SK-N-SH treated with all-trans-retinoic acid at 6 μM for 48 hours (cell line): ENCODE results near the gene GRIN2B.

Experiments
- ATAC-seq: fragments of 200-7000 bp; cut with Tn5 transposase; 3 replicates; pipeline ENCODE4 v1.9.1; 2020; ENCODE audit warnings: mild to moderate bottlenecking, moderate library complexity
- ARNTL ChIP-seq: fragments of 450-650 bp; formaldehyde crosslinking; IDR thresholded peaks from 2 replicates; pipeline ENCODE4 v1.5.0; 2020; ENCODE audit warnings: low read depth, mild to moderate bottlenecking, moderate library complexity, borderline replicate concordance
- BACH2 ChIP-seq: fragments of 250-450 bp; sonication (Bioruptor Pico); IDR thresholded peaks from 2 replicates; pipeline ENCODE4 v1.9.0; 2021; ENCODE audit warnings: mild to moderate bottlenecking, borderline replicate concordance
- CSDC2 ChIP-seq: fragments of 250-450 bp; sonication (Bioruptor Pico); IDR thresholded peaks from 2 replicates; pipeline ENCODE4 v1.5.0; 2020; ENCODE audit warnings: mild to moderate bottlenecking, moderate library complexity
- ESRRG ChIP-seq: fragments of 250-450 bp; sonication (Bioruptor Pico); IDR thresholded peaks from 2 replicates; pipeline ENCODE4 v1.6.1; 2021; ENCODE audit warnings: mild to moderate bottlenecking
- ISL1 ChIP-seq: fragments of 250-450 bp; sonication (Bioruptor Pico); IDR thresholded peaks from 2 replicates; pipeline ENCODE4 v2.1.2; 2022; ENCODE audit warnings: mild to moderate bottlenecking, moderate library complexity
- OSR1 ChIP-seq: fragments of 250-450 bp; sonication (Bioruptor Pico); IDR thresholded peaks from 2 replicates; pipeline ENCODE4 v1.8.0; 2022; ENCODE audit warnings: moderate library complexity, mild to moderate bottlenecking, inconsistent platforms
- PPARA ChIP-seq: fragments of 250-450 bp; sonication (Bioruptor Pico); IDR thresholded peaks from 2 replicates; pipeline ENCODE4 v1.5.0; 2020; ENCODE audit warnings: mild to moderate bottlenecking, borderline replicate concordance
- RARB ChIP-seq: fragments of 250-450 bp; sonication (Bioruptor Pico); IDR thresholded peaks from 2 replicates; pipeline ENCODE4 v1.8.0; 2021; ENCODE audit warnings: mild to moderate bottlenecking, moderate library complexity
- SNAI2 ChIP-seq: fragments of 250-450 bp; sonication (Bioruptor Pico); IDR thresholded peaks from 2 replicates; pipeline ENCODE4 v1.5.0; 2020; ENCODE audit warnings: mild to moderate bottlenecking, moderate library complexity
- TCF4 ChIP-seq: fragments of 250-450 bp; sonication (Bioruptor Pico); IDR thresholded peaks from 2 replicates; pipeline ENCODE4 v1.8.0; 2021; ENCODE audit warnings: mild to moderate bottlenecking, moderate library complexity, borderline replicate concordance
- TOX ChIP-seq: fragments of 250-450 bp; sonication (Bioruptor Pico); IDR thresholded peaks from 2 replicates; pipeline ENCODE4 v1.8.0; 2021; ENCODE audit warnings: mild to moderate bottlenecking, moderate library complexity, borderline replicate concordance
- ZC3H10 ChIP-seq: fragments of 250-450 bp; sonication (Bioruptor Pico); IDR thresholded peaks from 2 replicates; pipeline ENCODE4 v1.5.1; 2021; ENCODE audit warnings: mild to moderate bottlenecking, moderate library complexity
- ZFP3 ChIP-seq: fragments of 250-450 bp; sonication (Bioruptor Pico); IDR thresholded peaks from 2 replicates; pipeline ENCODE4 v1.5.0; 2020; ENCODE audit warnings: mild to moderate bottlenecking, moderate library complexity
- ZFP30 ChIP-seq: fragments of 450-650 bp; formaldehyde crosslinking; IDR thresholded peaks from 2 replicates; pipeline ENCODE4 v1.5.0; 2022; ENCODE audit warnings: mild to moderate bottlenecking, moderate library complexity
- ZNF565 ChIP-seq: fragments of 450-650 bp; formaldehyde crosslinking; conservative IDR thresholded peaks from 2 replicates; pipeline ENCODE4 v1.5.0; 2020; ENCODE audit warnings: low read depth, mild to moderate bottlenecking, moderate library complexity
- TF ChIP-seq, protein P1 (sequence below): fragments of 250-450 bp; sonication (Bioruptor Pico); IDR thresholded peaks from 2 replicates; pipeline ENCODE4 v1.5.1; 2021; ENCODE audit warnings: mild to moderate bottlenecking, moderate library complexity
- TF ChIP-seq, protein P2 (sequence below): fragments of 250-450 bp; sonication (Bioruptor Pico); IDR thresholded peaks from 2 replicates; pipeline ENCODE4 v1.5.0; 2020; ENCODE audit warnings: mild to moderate bottlenecking, moderate library complexity
- TF ChIP-seq, protein P3 (sequence below): fragments of 250-450 bp; sonication (Bioruptor Pico); IDR thresholded peaks from 2 replicates; pipeline ENCODE4 v1.8.0; 2021; ENCODE audit warnings: low read depth, mild to moderate bottlenecking, moderate library complexity, borderline replicate concordance
- TF ChIP-seq, protein P4 (sequence below): fragments of 250-450 bp; sonication (Bioruptor Pico); IDR thresholded peaks from 2 replicates; pipeline ENCODE4 v1.5.1; 2020; ENCODE audit warnings: low read depth, mild to moderate bottlenecking, moderate library complexity

Gene GRIN2B

DNA sequence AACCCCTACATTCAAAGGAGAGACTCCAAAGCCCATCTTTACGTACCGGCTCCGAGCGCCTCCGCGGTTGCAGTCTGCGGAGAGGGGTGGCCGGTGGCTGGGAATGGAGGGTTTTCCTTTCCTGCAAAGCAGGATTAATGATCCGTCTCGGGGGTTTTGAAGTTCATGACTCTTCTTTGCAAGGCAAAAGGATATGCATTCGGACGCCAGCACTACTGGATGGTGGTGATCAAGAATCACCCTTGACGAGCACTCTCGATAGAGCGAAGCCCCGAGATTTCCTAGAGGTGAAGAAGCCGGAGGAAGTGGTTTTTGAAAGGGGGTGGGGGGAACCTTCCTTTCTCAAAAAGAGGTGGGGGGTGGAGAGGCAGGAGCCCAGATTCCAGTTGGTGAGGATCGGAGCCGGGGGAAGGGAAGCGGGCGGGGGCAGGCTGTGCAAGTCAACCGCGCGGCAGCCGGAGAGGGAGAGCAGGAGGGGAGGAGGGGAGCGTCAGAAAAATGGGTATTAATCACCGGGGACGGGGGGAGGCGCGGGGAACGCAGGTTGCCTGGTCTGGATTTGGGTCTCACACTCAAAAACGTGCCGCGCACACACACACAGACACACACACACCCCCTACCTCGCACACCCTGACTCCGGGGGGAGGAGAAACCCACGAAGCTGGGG lies at the start of gene GRIN2B:
Gene GRIN2B, minus strand, starts transcription at position 307 of the 667 bp plus-strand sequence. CDS start 115,394 bp downstream, outside the sequence.
- TF ChIP-seq ZFP30 (CRISPR knock-in tag) (no peak), CSDC2 (CRISPR knock-in tag) (no peak), SNAI2 (CRISPR knock-in tag) (no peak), ARNTL (CRISPR knock-in tag) (no peak), PPARA (CRISPR knock-in tag) (no peak), ESRRG (CRISPR knock-in tag) (no peak), OSR1 (no peak), BACH2 (CRISPR knock-in tag) (no peak)
- TF ChIP-seq, all 23 proteins: peak for 0
- ATAC-seq = no peak

DNA sequence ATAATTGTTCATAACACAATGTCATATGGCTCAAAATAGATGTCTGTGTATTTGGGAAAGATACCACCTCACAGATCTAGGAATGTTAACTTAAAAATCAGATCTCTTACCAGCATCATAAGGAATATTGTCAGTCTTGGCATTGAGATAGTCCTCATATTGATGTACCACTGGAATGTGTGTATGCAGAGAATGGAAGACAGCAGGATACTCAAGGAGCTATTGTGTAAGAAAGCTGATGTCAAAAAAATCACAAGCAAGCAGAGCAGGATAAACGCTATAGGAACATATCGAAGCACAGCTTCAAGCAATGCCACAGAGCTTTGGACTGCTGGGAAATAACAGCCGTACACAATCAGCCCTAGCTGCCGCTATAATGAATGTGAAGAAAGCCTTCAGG lies 45.1 kb upstream of the GRIN2B start:
- TF ChIP-seq, protein P1, sequence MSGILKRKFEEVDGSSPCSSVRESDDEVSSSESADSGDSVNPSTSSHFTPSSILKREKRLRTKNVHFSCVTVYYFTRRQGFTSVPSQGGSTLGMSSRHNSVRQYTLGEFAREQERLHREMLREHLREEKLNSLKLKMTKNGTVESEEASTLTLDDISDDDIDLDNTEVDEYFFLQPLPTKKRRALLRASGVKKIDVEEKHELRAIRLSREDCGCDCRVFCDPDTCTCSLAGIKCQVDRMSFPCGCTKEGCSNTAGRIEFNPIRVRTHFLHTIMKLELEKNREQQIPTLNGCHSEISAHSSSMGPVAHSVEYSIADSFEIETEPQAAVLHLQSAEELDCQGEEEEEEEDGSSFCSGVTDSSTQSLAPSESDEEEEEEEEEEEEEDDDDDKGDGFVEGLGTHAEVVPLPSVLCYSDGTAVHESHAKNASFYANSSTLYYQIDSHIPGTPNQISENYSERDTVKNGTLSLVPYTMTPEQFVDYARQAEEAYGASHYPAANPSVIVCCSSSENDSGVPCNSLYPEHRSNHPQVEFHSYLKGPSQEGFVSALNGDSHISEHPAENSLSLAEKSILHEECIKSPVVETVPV (CRISPR knock-in tag) = no peak
- no peak for TF ChIP-seq ISL1 (CRISPR knock-in tag)
- TF ChIP-seq, protein P2, sequence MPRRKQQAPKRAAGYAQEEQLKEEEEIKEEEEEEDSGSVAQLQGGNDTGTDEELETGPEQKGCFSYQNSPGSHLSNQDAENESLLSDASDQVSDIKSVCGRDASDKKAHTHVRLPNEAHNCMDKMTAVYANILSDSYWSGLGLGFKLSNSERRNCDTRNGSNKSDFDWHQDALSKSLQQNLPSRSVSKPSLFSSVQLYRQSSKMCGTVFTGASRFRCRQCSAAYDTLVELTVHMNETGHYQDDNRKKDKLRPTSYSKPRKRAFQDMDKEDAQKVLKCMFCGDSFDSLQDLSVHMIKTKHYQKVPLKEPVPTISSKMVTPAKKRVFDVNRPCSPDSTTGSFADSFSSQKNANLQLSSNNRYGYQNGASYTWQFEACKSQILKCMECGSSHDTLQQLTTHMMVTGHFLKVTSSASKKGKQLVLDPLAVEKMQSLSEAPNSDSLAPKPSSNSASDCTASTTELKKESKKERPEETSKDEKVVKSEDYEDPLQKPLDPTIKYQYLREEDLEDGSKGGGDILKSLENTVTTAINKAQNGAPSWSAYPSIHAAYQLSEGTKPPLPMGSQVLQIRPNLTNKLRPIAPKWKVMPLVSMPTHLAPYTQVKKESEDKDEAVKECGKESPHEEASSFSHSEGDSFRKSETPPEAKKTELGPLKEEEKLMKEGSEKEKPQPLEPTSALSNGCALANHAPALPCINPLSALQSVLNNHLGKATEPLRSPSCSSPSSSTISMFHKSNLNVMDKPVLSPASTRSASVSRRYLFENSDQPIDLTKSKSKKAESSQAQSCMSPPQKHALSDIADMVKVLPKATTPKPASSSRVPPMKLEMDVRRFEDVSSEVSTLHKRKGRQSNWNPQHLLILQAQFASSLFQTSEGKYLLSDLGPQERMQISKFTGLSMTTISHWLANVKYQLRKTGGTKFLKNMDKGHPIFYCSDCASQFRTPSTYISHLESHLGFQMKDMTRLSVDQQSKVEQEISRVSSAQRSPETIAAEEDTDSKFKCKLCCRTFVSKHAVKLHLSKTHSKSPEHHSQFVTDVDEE (CRISPR knock-in tag) = no peak
- TF ChIP-seq TCF4 (CRISPR knock-in tag) = no peak
- TF ChIP-seq ESRRG (CRISPR knock-in tag) = no peak
- no peak for TF ChIP-seq ARNTL (CRISPR knock-in tag)
- TF ChIP-seq PPARA (CRISPR knock-in tag) = no peak
- TF ChIP-seq SNAI2 (CRISPR knock-in tag) = no peak
- TF ChIP-seq TOX (CRISPR knock-in tag) = no peak
- TF ChIP-seq, protein P3, sequence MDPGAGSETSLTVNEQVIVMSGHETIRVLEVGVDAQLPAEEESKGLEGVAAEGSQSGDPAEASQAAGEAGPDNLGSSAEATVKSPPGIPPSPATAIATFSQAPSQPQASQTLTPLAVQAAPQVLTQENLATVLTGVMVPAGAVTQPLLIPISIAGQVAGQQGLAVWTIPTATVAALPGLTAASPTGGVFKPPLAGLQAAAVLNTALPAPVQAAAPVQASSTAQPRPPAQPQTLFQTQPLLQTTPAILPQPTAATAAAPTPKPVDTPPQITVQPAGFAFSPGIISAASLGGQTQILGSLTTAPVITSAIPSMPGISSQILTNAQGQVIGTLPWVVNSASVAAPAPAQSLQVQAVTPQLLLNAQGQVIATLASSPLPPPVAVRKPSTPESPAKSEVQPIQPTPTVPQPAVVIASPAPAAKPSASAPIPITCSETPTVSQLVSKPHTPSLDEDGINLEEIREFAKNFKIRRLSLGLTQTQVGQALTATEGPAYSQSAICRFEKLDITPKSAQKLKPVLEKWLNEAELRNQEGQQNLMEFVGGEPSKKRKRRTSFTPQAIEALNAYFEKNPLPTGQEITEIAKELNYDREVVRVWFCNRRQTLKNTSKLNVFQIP (CRISPR knock-in tag) = no peak
- TF ChIP-seq RARB = no peak
- no peak for TF ChIP-seq ZFP3 (CRISPR knock-in tag)
- no peak for ATAC-seq

DNA sequence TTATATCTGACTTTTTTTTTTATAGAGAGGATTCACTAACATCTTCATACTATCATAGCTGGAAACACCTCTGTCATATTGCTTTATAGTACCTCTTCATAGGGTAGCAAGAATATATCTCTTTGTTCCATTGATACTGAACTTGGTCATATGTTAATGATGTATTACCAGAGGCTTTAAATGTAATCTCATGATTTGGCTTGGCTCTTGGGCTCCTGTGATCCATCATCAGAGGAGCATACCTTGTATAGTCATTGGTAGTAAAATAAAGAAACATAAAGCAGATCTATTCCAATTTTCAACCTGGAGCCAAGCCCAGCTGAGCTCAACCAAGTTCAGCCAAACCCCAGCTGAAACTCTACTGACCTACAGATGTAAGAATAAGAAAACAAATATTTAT lies 43.2 kb upstream of the GRIN2B start:
- TF ChIP-seq ZFP30 (CRISPR knock-in tag) (no peak), ARNTL (CRISPR knock-in tag) (no peak), TCF4 (CRISPR knock-in tag) (no peak), ZNF565 (CRISPR knock-in tag) (no peak), ZC3H10 (CRISPR knock-in tag) (no peak), CSDC2 (CRISPR knock-in tag) (no peak), RARB (no peak), ZFP3 (CRISPR knock-in tag) (no peak), SNAI2 (CRISPR knock-in tag) (no peak)
- TF ChIP-seq, protein P2 (CRISPR knock-in tag) = no peak
- TF ChIP-seq, protein P4, sequence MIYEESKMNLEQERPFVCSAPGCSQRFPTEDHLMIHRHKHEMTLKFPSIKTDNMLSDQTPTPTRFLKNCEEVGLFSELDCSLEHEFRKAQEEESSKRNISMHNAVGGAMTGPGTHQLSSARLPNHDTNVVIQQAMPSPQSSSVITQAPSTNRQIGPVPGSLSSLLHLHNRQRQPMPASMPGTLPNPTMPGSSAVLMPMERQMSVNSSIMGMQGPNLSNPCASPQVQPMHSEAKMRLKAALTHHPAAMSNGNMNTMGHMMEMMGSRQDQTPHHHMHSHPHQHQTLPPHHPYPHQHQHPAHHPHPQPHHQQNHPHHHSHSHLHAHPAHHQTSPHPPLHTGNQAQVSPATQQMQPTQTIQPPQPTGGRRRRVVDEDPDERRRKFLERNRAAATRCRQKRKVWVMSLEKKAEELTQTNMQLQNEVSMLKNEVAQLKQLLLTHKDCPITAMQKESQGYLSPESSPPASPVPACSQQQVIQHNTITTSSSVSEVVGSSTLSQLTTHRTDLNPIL = no peak
- TF ChIP-seq, protein P1 (CRISPR knock-in tag) = no peak
- no peak for ATAC-seq
